ENCODE data around the gene SLC25A21.
A peak's percentile ranks its signal among the peaks of the same experiment; 100 is the strongest.

The SLC25A21 gene

DNA sequence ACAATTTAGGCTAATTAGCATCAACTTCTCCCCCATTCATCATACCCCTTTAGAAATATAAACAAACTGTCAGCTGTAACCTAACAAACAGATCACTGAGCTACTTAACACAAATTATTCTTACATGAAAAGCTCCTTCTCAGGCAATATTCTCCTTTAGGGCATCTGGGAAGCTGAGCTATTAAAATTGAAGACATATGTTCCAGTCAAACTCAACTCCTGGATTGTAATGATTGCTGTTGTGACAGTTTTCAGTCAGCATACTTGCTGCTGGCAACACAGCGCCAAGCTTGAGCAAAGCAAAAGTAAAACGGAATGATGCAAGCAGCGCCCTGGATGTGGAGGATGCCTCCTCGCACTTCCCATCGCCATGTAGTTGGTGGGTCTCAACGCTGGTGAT lies 82.4 kb downstream of the SLC25A21 start:
- H3K27ac ChIP-seq (ENCODE audit: low read depth, low read length): no peak overlapping the region
- H2AK5ac ChIP-seq (ENCODE audit: low read length): no peak overlapping the region
- H3K79me1 ChIP-seq (ENCODE audit: low read length): no peaks in the 10 kb centered on the region
- no peak overlapping the region for H3K4me2 ChIP-seq (ENCODE audit: low read length)
- H3K36me3 ChIP-seq (ENCODE audit: control insufficient read depth, insufficient read depth, low read length): no peaks in the 10 kb centered on the region
- H3K79me2 ChIP-seq (ENCODE audit: control insufficient read depth, insufficient read depth, low read length): no peaks in the 10 kb centered on the region
- H3K23ac ChIP-seq (ENCODE audit: low read length): no peak overlapping the region
- no CpG with 5 or more reads among the region's 6 CpGs for WGBS (ENCODE audit: extremely low coverage, insufficient coverage, low lambda C conversion rate)
- H2BK15ac ChIP-seq (replicated peaks; ENCODE audit: low read depth): no peak overlapping the region
- no peak overlapping the region for H2BK5ac ChIP-seq (ENCODE audit: low read length)
- no peaks in the 10 kb centered on the region for H3K27me3 ChIP-seq (ENCODE audit: insufficient read depth, low read length, poor library complexity)
- no peak for DNase-seq
- no peak overlapping the region for H2BK120ac ChIP-seq (ENCODE audit: low read depth, low read length)
- H3K4me3 ChIP-seq (ENCODE audit: low read length): no peak overlapping the region
- H4K8ac ChIP-seq (ENCODE audit: low read depth, low read length): no peak overlapping the region
- H3K4me1 ChIP-seq (ENCODE audit: control insufficient read depth, low read depth, low read length): no peaks in the 10 kb centered on the region
- H3K18ac ChIP-seq (ENCODE audit: low read length): no peak overlapping the region
- no peak overlapping the region for H4K5ac ChIP-seq (ENCODE audit: low read length)
- no peak overlapping the region for H3K56ac ChIP-seq (ENCODE audit: low read length)
- no peak overlapping the region for H3K9ac ChIP-seq (ENCODE audit: low read length)
- H3K4ac ChIP-seq (ENCODE audit: low read depth, low read length): no peak overlapping the region

DNA sequence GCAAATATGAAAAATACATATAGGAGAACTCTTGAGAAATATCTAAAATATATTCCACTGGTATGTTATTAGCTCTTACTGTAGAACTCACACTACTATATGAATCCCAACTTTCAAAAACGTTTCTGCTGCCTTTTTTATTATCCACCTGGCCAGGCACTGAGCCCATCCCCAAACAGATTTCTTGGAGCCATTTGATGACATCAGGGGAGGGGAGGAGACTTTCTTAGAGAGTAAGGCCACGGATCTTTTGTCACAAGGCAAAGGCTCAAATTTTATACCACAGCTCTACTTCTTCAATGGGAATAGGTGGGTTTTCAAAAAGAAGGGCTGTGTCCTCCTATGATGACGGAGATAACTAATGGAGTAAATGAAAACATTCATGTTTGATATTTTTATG lies 83.0 kb downstream of the SLC25A21 start:
- H3K27ac ChIP-seq (ENCODE audit: low read depth, low read length): no peak overlapping the region
- no peak overlapping the region for H2AK5ac ChIP-seq (ENCODE audit: low read length)
- H4K8ac ChIP-seq (ENCODE audit: low read depth, low read length): no peak overlapping the region
- no CpG with 5 or more reads among the region's 3 CpGs for WGBS (ENCODE audit: extremely low coverage, insufficient coverage, low lambda C conversion rate)
- no peak overlapping the region for H2BK5ac ChIP-seq (ENCODE audit: low read length)
- H3K36me3 ChIP-seq (ENCODE audit: control insufficient read depth, insufficient read depth, low read length): no peaks in the 10 kb centered on the region
- DNase-seq: peak; percentile 15
- H3K4ac ChIP-seq (ENCODE audit: low read depth, low read length): no peak overlapping the region
- no peaks in the 10 kb centered on the region for H3K79me2 ChIP-seq (ENCODE audit: control insufficient read depth, insufficient read depth, low read length)
- no peak overlapping the region for H3K4me2 ChIP-seq (ENCODE audit: low read length)
- no peak overlapping the region for H3K18ac ChIP-seq (ENCODE audit: low read length)
- no peaks in the 10 kb centered on the region for H3K4me1 ChIP-seq (ENCODE audit: control insufficient read depth, low read depth, low read length)
- H3K27me3 ChIP-seq (ENCODE audit: insufficient read depth, low read length, poor library complexity): no peaks in the 10 kb centered on the region
- no peak overlapping the region for H2BK15ac ChIP-seq (replicated peaks; ENCODE audit: low read depth)
- H3K9ac ChIP-seq (ENCODE audit: low read length): no peak overlapping the region
- no peaks in the 10 kb centered on the region for H3K79me1 ChIP-seq (ENCODE audit: low read length)
- H3K56ac ChIP-seq (ENCODE audit: low read length): no peak overlapping the region
- no peak overlapping the region for H4K5ac ChIP-seq (ENCODE audit: low read length)
- H3K23ac ChIP-seq (ENCODE audit: low read length): no peak overlapping the region
- no peak overlapping the region for H2BK120ac ChIP-seq (ENCODE audit: low read depth, low read length)
- no peak overlapping the region for H3K4me3 ChIP-seq (ENCODE audit: low read length)

DNA sequence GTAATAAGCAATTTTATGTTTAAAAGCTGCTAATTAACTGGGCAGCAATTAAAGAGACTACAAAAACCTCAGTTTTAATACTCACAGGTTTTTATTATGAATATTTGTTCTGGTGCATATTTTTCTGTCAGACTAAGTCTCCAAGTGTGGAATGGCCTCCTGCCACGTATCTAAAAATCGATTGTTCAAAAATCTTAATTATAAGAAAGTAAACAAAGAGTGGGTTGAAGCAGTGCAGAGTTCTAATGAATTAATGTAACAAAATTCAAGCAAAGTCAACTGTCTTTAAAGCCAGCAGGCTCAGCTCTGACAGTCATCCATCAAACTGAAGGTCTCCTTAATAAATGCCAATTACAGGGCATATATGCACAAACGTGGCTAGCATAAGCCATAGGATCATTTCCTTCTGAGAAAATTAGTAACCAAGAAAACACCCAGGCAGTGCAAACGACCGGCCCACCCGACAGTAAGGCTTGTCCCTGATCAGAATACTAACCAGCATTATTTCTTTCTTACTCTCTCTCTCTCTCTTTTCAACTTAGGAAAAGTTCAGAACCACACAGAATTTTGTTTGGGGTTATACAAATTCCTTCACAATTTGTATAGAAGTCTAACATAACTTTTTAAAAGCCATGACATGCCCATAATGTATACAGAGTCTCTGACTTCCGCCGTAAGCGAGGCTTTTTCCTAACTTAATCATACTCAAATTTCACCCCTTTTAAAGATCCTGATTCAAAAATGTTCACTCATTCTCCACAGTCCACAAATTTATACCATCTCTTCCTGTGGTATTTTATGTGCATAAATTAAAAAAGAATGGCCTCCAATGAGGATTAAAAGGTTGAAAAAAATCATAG lies 83.8 kb downstream of the SLC25A21 start:
- no peak overlapping the region for H2AK5ac ChIP-seq (ENCODE audit: low read length)
- H3K27ac ChIP-seq (ENCODE audit: low read depth, low read length): no peak overlapping the region
- no peak overlapping the region for H2BK5ac ChIP-seq (ENCODE audit: low read length)
- no peak overlapping the region for H4K8ac ChIP-seq (ENCODE audit: low read depth, low read length)
- no peak overlapping the region for H3K4ac ChIP-seq (ENCODE audit: low read depth, low read length)
- H3K18ac ChIP-seq (ENCODE audit: low read length): no peak overlapping the region
- no peak overlapping the region for H3K56ac ChIP-seq (ENCODE audit: low read length)
- no peak overlapping the region for H3K9ac ChIP-seq (ENCODE audit: low read length)
- no peaks in the 10 kb centered on the region for H3K79me2 ChIP-seq (ENCODE audit: control insufficient read depth, insufficient read depth, low read length)
- H2BK15ac ChIP-seq (replicated peaks; ENCODE audit: low read depth): no peak overlapping the region
- no peak overlapping the region for H3K23ac ChIP-seq (ENCODE audit: low read length)
- DNase-seq: no peak
- no peaks in the 10 kb centered on the region for H3K27me3 ChIP-seq (ENCODE audit: insufficient read depth, low read length, poor library complexity)
- H4K5ac ChIP-seq (ENCODE audit: low read length): no peak overlapping the region
- no peaks in the 10 kb centered on the region for H3K4me1 ChIP-seq (ENCODE audit: control insufficient read depth, low read depth, low read length)
- no CpG with 5 or more reads among the region's 9 CpGs for WGBS (ENCODE audit: extremely low coverage, insufficient coverage, low lambda C conversion rate)
- no peak overlapping the region for H3K4me3 ChIP-seq (ENCODE audit: low read length)
- H2BK120ac ChIP-seq (ENCODE audit: low read depth, low read length): no peak overlapping the region
- no peak overlapping the region for H3K4me2 ChIP-seq (ENCODE audit: low read length)
- no peaks in the 10 kb centered on the region for H3K36me3 ChIP-seq (ENCODE audit: control insufficient read depth, insufficient read depth, low read length)
- no peaks in the 10 kb centered on the region for H3K79me1 ChIP-seq (ENCODE audit: low read length)

DNA sequence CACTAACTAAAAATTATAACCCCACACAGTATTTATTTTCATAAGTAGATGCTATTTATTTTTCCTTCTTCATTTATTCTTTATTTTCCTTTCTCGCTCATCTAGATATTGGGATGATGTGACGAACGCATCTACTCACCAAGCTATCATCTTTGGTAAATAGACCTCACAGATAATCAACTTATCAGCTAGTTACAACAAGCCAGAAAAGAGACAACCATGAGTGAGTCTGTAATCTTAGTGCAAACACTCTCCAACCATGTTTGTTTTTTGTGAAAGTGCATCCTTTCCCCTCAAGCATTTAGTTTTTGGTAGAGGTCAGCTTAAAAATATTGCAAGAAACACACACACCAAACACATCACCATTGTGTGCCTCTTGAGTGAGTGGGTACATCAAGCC lies 84.9 kb downstream of the SLC25A21 start:
- Histone ChIP-seq H3K23ac (ENCODE audit: low read length) (no peak overlapping the region), H3K79me1 (ENCODE audit: low read length) (no peaks in the 10 kb centered on the region), H3K18ac (ENCODE audit: low read length) (no peak overlapping the region), H3K79me2 (ENCODE audit: control insufficient read depth, insufficient read depth, low read length) (no peaks in the 10 kb centered on the region), H3K27me3 (ENCODE audit: insufficient read depth, low read length, poor library complexity) (no peaks in the 10 kb centered on the region), H3K9ac (ENCODE audit: low read length) (no peak overlapping the region), H3K27ac (ENCODE audit: low read depth, low read length) (no peak overlapping the region), H3K4me3 (ENCODE audit: low read length) (no peak overlapping the region), H2BK120ac (ENCODE audit: low read depth, low read length) (no peak overlapping the region), H2AK5ac (ENCODE audit: low read length) (no peak overlapping the region), H2BK15ac (replicated peaks; ENCODE audit: low read depth) (no peak overlapping the region), H3K4me1 (ENCODE audit: control insufficient read depth, low read depth, low read length) (no peaks in the 10 kb centered on the region), H4K5ac (ENCODE audit: low read length) (no peak overlapping the region), H3K4me2 (ENCODE audit: low read length) (no peak overlapping the region), H2BK5ac (ENCODE audit: low read length) (no peak overlapping the region), H3K4ac (ENCODE audit: low read depth, low read length) (no peak overlapping the region), H4K8ac (ENCODE audit: low read depth, low read length) (no peak overlapping the region), H3K56ac (ENCODE audit: low read length) (no peak overlapping the region), H3K36me3 (ENCODE audit: control insufficient read depth, insufficient read depth, low read length) (no peaks in the 10 kb centered on the region)
- WGBS (ENCODE audit: extremely low coverage, insufficient coverage, low lambda C conversion rate): 100% methylated on average over 1 of the region's 3 CpGs
- DNase-seq: no peak

DNA sequence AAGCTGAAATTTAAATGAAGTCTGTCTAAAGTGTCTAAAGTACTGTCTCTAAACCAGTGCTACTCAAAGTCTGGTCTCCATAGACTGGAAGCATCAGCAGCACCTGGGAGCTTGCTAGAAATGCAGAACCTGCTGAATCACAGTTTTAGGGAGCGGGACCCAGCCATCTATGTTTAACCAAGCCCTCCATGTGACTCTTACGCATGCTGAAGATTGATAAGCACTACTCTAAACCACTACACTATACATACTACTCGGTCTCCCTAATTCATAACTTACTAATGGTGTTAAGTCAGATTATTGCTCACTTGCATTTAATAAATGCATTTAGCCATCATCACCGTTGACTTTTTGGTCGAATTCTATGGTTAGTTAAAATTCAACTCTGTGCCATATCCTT lies 88.8 kb downstream of the SLC25A21 start:
- Histone ChIP-seq H3K4ac (ENCODE audit: low read depth, low read length) (no peak overlapping the region), H3K79me2 (ENCODE audit: control insufficient read depth, insufficient read depth, low read length) (no peaks in the 10 kb centered on the region), H3K27ac (ENCODE audit: low read depth, low read length) (no peak overlapping the region), H4K8ac (ENCODE audit: low read depth, low read length) (no peak overlapping the region), H3K4me3 (ENCODE audit: low read length) (no peak overlapping the region), H3K36me3 (ENCODE audit: control insufficient read depth, insufficient read depth, low read length) (no peaks in the 10 kb centered on the region), H2BK15ac (replicated peaks; ENCODE audit: low read depth) (no peak overlapping the region), H3K18ac (ENCODE audit: low read length) (no peak overlapping the region), H3K4me2 (ENCODE audit: low read length) (no peak overlapping the region), H2AK5ac (ENCODE audit: low read length) (no peak overlapping the region), H3K4me1 (ENCODE audit: control insufficient read depth, low read depth, low read length) (no peaks in the 10 kb centered on the region), H3K23ac (ENCODE audit: low read length) (no peak overlapping the region), H2BK5ac (ENCODE audit: low read length) (no peak overlapping the region), H2BK120ac (ENCODE audit: low read depth, low read length) (no peak overlapping the region), H3K27me3 (ENCODE audit: insufficient read depth, low read length, poor library complexity) (no peaks in the 10 kb centered on the region), H3K9ac (ENCODE audit: low read length) (no peak overlapping the region), H4K5ac (ENCODE audit: low read length) (no peak overlapping the region), H3K56ac (ENCODE audit: low read length) (no peak overlapping the region), H3K79me1 (ENCODE audit: low read length) (no peaks in the 10 kb centered on the region)
- no CpG with 5 or more reads among the region's 5 CpGs for WGBS (ENCODE audit: extremely low coverage, insufficient coverage, low lambda C conversion rate)
- no peak for DNase-seq

DNA sequence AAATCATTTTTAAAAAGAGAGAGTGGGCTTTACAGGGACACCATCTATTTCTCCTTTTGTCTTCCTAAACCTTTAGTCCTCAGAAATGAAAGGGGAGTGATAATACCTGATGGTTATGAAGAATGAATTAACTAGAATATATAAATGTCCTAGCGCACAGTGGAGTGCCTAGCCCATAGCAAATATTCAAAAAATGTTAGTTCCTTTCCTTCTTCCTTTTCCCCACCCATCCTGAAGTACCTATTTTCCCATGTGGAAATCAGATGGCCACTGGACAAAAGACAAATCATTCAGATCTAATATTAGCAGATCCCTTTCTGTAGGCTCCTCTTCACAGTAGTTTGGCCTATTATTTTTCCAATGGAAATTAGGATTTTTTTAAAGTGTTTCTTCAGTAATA lies 90.0 kb downstream of the SLC25A21 start:
- H3K79me1 ChIP-seq (ENCODE audit: low read length): no peaks in the 10 kb centered on the region
- no peaks in the 10 kb centered on the region for H3K36me3 ChIP-seq (ENCODE audit: control insufficient read depth, insufficient read depth, low read length)
- H3K4me3 ChIP-seq (ENCODE audit: low read length): no peak overlapping the region
- H4K8ac ChIP-seq (ENCODE audit: low read depth, low read length): no peak overlapping the region
- H3K9ac ChIP-seq (ENCODE audit: low read length): no peak overlapping the region
- H3K4me2 ChIP-seq (ENCODE audit: low read length): no peak overlapping the region
- H3K27me3 ChIP-seq (ENCODE audit: insufficient read depth, low read length, poor library complexity): no peaks in the 10 kb centered on the region
- no peak overlapping the region for H2AK5ac ChIP-seq (ENCODE audit: low read length)
- H3K18ac ChIP-seq (ENCODE audit: low read length): no peak overlapping the region
- H3K56ac ChIP-seq (ENCODE audit: low read length): no peak overlapping the region
- WGBS (ENCODE audit: extremely low coverage, insufficient coverage, low lambda C conversion rate): no CpG with 5 or more reads among the region's 1 CpG
- H3K27ac ChIP-seq (ENCODE audit: low read depth, low read length): no peak overlapping the region
- no peak overlapping the region for H2BK120ac ChIP-seq (ENCODE audit: low read depth, low read length)
- H3K79me2 ChIP-seq (ENCODE audit: control insufficient read depth, insufficient read depth, low read length): no peaks in the 10 kb centered on the region
- H2BK5ac ChIP-seq (ENCODE audit: low read length): no peak overlapping the region
- no peak overlapping the region for H3K4ac ChIP-seq (ENCODE audit: low read depth, low read length)
- H3K4me1 ChIP-seq (ENCODE audit: control insufficient read depth, low read depth, low read length): no peaks in the 10 kb centered on the region
- H2BK15ac ChIP-seq (replicated peaks; ENCODE audit: low read depth): no peak overlapping the region
- no peak overlapping the region for H3K23ac ChIP-seq (ENCODE audit: low read length)
- no peak for DNase-seq
- H4K5ac ChIP-seq (ENCODE audit: low read length): no peak overlapping the region
